Measurements from ENCODE around the gene CYTH4.

- no peak for TF ChIP-seq CTCF (IDR thresholded peaks at IDR 0.05)
- no peak for TF ChIP-seq POLR2A (IDR thresholded peaks at IDR 0.05)
Measured at GRCh38 chr22:37273126-37273845, 9.0 kb upstream of the CYTH4 start.

All from uterus (tissue), 2 donors.